ENCODE data around the gene SPSB4.

The SPSB4 gene

DNA sequence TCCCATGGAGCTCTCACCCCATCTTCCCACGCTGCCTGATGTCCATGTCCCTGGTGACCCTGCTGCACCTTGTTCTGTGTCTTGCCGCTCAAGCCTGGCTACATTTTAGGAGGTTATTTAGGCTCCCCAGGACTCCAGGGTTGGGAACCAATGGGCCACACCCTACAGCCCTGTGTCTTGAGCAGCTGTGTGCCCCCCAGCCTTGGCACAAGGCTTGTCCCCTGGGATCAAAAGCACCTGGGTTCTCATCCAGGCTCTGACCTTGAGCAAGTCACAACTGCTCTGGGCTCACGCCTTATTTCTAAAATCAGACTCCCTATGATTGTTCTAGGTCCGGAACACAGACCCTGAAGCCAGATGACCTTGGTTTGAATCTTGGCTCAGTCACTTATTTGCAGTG, 14.1 kb downstream of the SPSB4 start:
- TF ChIP-seq, protein P1, sequence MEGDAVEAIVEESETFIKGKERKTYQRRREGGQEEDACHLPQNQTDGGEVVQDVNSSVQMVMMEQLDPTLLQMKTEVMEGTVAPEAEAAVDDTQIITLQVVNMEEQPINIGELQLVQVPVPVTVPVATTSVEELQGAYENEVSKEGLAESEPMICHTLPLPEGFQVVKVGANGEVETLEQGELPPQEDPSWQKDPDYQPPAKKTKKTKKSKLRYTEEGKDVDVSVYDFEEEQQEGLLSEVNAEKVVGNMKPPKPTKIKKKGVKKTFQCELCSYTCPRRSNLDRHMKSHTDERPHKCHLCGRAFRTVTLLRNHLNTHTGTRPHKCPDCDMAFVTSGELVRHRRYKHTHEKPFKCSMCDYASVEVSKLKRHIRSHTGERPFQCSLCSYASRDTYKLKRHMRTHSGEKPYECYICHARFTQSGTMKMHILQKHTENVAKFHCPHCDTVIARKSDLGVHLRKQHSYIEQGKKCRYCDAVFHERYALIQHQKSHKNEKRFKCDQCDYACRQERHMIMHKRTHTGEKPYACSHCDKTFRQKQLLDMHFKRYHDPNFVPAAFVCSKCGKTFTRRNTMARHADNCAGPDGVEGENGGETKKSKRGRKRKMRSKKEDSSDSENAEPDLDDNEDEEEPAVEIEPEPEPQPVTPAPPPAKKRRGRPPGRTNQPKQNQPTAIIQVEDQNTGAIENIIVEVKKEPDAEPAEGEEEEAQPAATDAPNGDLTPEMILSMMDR (conservative IDR thresholded peaks at IDR 0.05; ENCODE audit: low read depth, low read length), result no peak
- H3K27me3 ChIP-seq (ENCODE audit: insufficient read depth, low read depth), result no peaks in the 10 kb centered on the region
- no peaks in the 10 kb centered on the region for H3K4me1 ChIP-seq (ENCODE audit: low read depth, poor library complexity, severe bottlenecking)
- no peaks in the 10 kb centered on the region for H4K20me1 ChIP-seq (ENCODE audit: insufficient read depth)
- no peak overlapping the region for H3K4me3 ChIP-seq (IDR thresholded peaks at IDR 0.05; ENCODE audit: insufficient read depth, low read depth, low read length)
- no peak overlapping the region for H3K27ac ChIP-seq
- H2AFZ ChIP-seq (ENCODE audit: low read depth), result no peak overlapping the region
- no peak overlapping the region for H3K9ac ChIP-seq
- no peak overlapping the region for H3K4me2 ChIP-seq
- no peaks in the 10 kb centered on the region for H3K79me2 ChIP-seq (ENCODE audit: insufficient read depth, low read depth)
- no peaks in the 10 kb centered on the region for H3K36me3 ChIP-seq (ENCODE audit: insufficient read depth)

DNA sequence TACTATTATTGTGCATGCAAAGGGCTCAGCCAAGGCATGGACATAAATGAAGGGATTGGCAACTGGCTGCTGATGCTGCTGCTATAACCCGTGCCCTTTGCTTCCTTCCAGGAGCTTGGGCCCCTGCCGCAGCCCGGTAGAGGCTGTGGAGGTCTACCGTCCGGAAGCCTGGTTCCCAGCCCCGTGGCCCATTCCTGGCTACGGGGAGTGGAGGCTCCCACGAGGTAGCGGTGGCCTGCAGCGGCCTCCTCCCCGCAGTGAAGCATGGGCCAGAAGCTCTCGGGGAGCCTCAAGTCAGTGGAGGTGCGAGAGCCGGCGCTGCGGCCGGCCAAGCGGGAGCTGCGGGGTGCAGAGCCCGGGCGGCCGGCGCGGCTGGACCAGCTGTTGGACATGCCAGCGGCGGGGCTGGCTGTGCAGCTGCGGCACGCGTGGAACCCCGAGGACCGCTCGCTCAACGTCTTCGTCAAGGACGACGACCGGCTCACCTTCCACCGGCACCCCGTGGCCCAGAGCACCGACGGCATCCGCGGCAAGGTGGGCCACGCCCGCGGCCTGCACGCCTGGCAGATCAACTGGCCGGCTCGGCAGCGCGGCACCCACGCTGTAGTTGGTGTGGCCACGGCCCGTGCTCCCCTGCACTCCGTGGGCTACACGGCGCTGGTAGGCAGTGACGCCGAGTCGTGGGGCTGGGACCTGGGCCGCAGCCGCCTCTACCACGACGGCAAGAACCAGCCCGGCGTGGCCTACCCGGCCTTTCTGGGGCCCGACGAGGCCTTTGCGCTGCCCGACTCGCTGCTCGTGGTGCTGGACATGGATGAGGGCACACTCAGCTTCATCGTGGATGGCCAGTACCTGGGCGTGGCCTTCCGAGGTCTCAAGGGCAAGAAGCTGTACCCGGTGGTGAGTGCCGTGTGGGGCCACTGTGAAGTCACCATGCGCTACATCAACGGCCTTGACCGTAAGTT, 15.0 kb downstream of the SPSB4 start:
- no peaks in the 10 kb centered on the region for H4K20me1 ChIP-seq (ENCODE audit: insufficient read depth)
- H3K4me2 ChIP-seq, result no peak overlapping the region
- H3K79me2 ChIP-seq (ENCODE audit: insufficient read depth, low read depth), result no peaks in the 10 kb centered on the region
- H2AFZ ChIP-seq (ENCODE audit: low read depth), result no peak overlapping the region
- TF ChIP-seq, protein P1 (conservative IDR thresholded peaks at IDR 0.05; ENCODE audit: low read depth, low read length), result no peak
- no peaks in the 10 kb centered on the region for H3K27me3 ChIP-seq (ENCODE audit: insufficient read depth, low read depth)
- H3K36me3 ChIP-seq (ENCODE audit: insufficient read depth), result no peaks in the 10 kb centered on the region
- no peak overlapping the region for H3K4me3 ChIP-seq (IDR thresholded peaks at IDR 0.05; ENCODE audit: insufficient read depth, low read depth, low read length)
- no peaks in the 10 kb centered on the region for H3K4me1 ChIP-seq (ENCODE audit: low read depth, poor library complexity, severe bottlenecking)
- no peak overlapping the region for H3K27ac ChIP-seq
- no peak overlapping the region for H3K9ac ChIP-seq

DNA sequence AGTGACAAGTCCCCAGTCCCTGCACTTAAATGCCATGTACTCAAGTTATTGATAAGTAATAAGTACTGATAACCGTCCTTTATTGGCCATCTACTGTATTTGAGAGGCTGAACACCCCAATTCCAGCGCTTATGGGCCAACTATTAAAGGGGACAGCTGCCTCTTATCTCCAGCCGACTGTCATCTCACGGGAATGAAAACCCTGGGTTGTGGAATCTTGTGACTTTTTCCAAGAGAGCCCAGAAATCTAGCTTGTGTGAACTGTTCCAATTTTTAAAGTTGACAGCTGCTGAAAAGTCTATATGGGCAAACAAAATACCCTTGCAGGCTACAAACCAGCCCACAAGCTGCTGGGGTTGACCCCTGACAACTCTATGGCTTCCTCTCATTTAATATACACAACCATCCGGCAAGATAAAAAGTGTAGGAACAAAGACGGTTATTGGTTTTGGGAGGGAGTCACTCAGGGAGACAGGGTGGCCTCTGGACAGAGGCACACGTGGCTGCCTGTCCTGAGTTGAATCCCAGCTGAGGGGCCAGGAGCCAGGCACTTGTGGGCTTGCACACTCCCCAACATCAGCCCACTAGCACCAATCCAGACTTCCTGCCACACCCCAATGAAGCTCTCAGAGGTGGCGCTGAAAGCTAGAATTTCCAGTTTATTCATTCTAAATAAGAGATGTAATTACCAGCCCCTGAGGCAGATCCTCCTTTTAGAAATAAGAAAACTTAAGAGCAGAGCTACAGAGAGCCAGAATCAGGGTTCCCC, 16.2 kb downstream of the SPSB4 start:
- H3K4me1 ChIP-seq (ENCODE audit: low read depth, poor library complexity, severe bottlenecking), result no peaks in the 10 kb centered on the region
- no peak overlapping the region for H3K27ac ChIP-seq
- no peak overlapping the region for H3K9ac ChIP-seq
- H4K20me1 ChIP-seq (ENCODE audit: insufficient read depth), result no peaks in the 10 kb centered on the region
- no peaks in the 10 kb centered on the region for H3K36me3 ChIP-seq (ENCODE audit: insufficient read depth)
- no peak overlapping the region for H2AFZ ChIP-seq (ENCODE audit: low read depth)
- H3K27me3 ChIP-seq (ENCODE audit: insufficient read depth, low read depth), result no peaks in the 10 kb centered on the region
- H3K4me3 ChIP-seq (IDR thresholded peaks at IDR 0.05; ENCODE audit: insufficient read depth, low read depth, low read length), result no peak overlapping the region
- no peaks in the 10 kb centered on the region for H3K79me2 ChIP-seq (ENCODE audit: insufficient read depth, low read depth)
- H3K4me2 ChIP-seq, result no peak overlapping the region
- TF ChIP-seq, protein P1 (conservative IDR thresholded peaks at IDR 0.05; ENCODE audit: low read depth, low read length), result no peak

DNA sequence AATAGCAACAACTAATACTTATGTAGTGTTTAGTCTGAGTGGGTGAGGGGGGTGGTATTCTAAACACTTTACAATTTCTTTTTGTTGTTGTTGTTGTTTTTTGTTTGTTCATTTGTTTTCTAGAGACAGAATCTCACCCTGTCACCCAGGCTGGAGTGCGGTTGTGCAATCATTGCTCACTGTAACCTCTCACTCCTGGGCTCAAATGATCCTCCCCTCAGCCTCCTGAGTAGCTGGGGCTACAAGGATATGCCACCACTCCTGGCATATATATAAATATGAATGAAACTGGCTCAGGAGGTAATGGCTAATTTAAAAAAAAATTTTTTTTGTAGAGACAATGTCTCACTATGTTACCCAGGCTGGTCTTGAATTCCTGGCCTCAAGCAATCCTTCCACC, 19.1 kb downstream of the SPSB4 start:
- Histone ChIP-seq H2AFZ (ENCODE audit: low read depth) (no peak overlapping the region), H4K20me1 (ENCODE audit: insufficient read depth) (no peaks in the 10 kb centered on the region), H3K79me2 (ENCODE audit: insufficient read depth, low read depth) (no peaks in the 10 kb centered on the region), H3K27me3 (ENCODE audit: insufficient read depth, low read depth) (no peaks in the 10 kb centered on the region), H3K9ac (no peak overlapping the region), H3K4me3 (IDR thresholded peaks at IDR 0.05; ENCODE audit: insufficient read depth, low read depth, low read length) (no peak overlapping the region), H3K4me2 (no peak overlapping the region), H3K27ac (no peak overlapping the region), H3K4me1 (ENCODE audit: low read depth, poor library complexity, severe bottlenecking) (no peaks in the 10 kb centered on the region), H3K36me3 (ENCODE audit: insufficient read depth) (no peaks in the 10 kb centered on the region)
- TF ChIP-seq, protein P1 (conservative IDR thresholded peaks at IDR 0.05; ENCODE audit: low read depth, low read length), result no peak
